SK-N-MC (cell line): ENCODE results near the gene AGRN.

ENCODE experiments used
- EZH2 ChIP-seq: fragments of 200-600 bp; sonication (generic); IDR thresholded peaks from one replicate; pipeline ENCODE4 v1.6.1; 2017; ENCODE audit warnings: antibody characterized with exemption
- FOXP2 ChIP-seq: optimal IDR thresholded peaks from 2 replicates; pipeline ENCODE3; 2011; ENCODE audit warnings: mild to moderate bottlenecking, moderate library complexity; ENCODE audit not compliant: insufficient read depth; ENCODE audit errors: extremely low read length, control extremely low read depth
- POLR2AphosphoS5 ChIP-seq: IDR thresholded peaks from 2 replicates; pipeline ENCODE4 v1.6.1; 2012; ENCODE audit warnings: mild to moderate bottlenecking, low read depth, low read length, borderline replicate concordance

DNA sequence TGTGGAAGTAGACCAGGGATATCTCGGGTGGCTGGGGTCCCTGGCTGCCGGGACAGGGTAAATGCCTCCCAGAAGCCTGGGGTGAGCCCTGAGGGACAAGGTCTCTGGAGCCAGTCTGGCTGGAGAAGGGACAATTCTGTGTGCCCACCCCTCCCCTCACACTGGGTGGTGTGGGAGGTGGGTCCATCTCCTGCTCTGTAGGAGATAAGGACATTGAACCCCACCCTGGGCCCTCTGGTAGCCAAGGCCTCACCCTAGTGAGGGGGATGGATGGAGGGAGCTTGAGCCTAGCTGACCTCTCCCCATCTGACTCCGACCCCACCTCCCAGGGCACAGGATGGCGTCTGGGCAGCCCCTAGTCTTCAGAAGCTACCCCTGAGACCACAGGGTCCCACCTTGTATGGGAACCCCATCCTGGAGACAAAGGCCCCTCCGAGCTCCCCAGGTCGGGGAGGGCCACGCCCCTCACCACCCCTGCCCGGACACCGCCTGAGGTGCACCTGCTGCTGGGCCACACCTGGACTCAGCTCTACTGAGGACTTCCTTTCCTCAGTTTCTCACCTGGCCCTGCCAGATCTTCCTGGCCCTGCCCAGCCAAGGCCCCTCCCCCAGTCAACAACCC, 4.3 kb downstream of the AGRN start:
- TF ChIP-seq POLR2AphosphoS5, result no peak
- no peak for TF ChIP-seq EZH2
- no peak for TF ChIP-seq FOXP2
